ENCODE results near the gene RFC4.

- no peak for TF ChIP-seq REST (tag by site-specific recombination; IDR thresholded peaks at IDR 0.05)
- no peak for TF ChIP-seq ZNF121 (tag by site-specific recombination; IDR thresholded peaks at IDR 0.05)
- TF ChIP-seq CTCF (tag by site-specific recombination; IDR thresholded peaks at IDR 0.05): no peak
- no peak for TF ChIP-seq ZBTB10 (tag by site-specific recombination; IDR thresholded peaks at IDR 0.05)
- TF ChIP-seq ZNF157 (tag by site-specific recombination; IDR thresholded peaks at IDR 0.05): no peak
Measured at GRCh38 chr3:186742618-186743380, 63.5 kb downstream of the RFC4 start.

Data from HEK293 (cell line).